Measurements from ENCODE around the gene UTP18. TPM values are rescaled to one million over a fixed set of nuclear protein-coding genes. Genes with fewer than 3 reads are reported as not detected.
"Not testable (repeated sequence)": the region's sequence is repeated elsewhere in the genome, so short reads cannot be mapped to it uniquely, and the experiment has no call there.

UTP18 gene
- total RNA-seq (2021; fragmentation: NEBNext Ultra II Directional; extraction: Animal tissue kit (Norgen Biotek cat#: 25700)) = 10 to 100 TPM; 24.7 to 38.5 (median 35.2) TPM
- long read RNA-seq, transcript UTP18-201 (14 exons, 1,894 nt) = major isoform, 50 of 64 reads
- long read RNA-seq, partial matches to known transcripts = 12 of 64 reads
- long read RNA-seq, other reads (novel, unspliced or antisense) = 2 of 64 reads

DNA sequence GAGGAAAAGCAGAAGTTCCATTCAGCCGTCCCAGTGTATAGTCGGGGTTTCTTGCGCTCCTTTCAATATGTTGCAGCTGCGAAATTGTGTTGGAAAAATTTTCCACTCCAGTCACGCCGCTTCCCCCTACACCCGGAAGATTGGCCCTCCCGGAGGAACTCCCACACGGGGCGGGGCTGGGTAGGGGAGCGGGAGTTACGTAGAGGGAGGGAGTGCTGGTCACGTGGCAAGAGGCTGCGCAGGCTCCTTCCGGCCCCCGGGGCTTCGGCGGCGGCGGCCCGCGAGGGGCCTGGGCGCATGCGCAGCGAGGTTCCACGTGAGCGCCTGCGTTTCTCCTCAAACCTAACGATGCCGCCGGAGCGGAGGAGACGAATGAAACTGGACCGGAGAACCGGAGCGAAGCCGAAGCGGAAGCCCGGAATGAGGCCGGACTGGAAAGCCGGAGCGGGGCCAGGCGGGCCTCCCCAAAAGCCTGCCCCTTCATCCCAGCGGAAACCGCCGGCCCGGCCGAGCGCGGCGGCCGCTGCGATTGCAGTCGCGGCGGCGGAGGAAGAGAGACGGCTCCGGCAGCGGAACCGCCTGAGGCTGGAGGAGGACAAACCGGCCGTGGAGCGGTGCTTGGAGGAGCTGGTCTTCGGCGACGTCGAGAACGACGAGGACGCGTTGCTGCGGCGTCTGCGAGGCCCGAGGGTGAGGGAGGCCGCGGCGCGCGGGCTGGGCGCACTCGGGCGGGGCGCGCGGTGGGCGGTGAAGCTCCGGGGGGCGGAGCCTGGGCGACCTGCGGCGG, at the start of gene UTP18:
Gene UTP18, plus strand, starts transcription at position 310 of the 787 bp plus-strand sequence. Its CDS starts 39 bp downstream, at position 349.
- H3K27ac Mint-ChIP-seq = peak within 1 kb of the TSS; percentile 99
- peak within 1 kb of the TSS; percentile 93 for H3K4me3 Mint-ChIP-seq
- peaks cover 67% of the 10 kb centered on the region for H3K4me1 Mint-ChIP-seq (ENCODE audit: low read depth)
- H3K27me3 Mint-ChIP-seq (ENCODE audit: insufficient read depth) = peaks cover 1% of the 10 kb centered on the region
- TF ChIP-seq, protein P1, sequence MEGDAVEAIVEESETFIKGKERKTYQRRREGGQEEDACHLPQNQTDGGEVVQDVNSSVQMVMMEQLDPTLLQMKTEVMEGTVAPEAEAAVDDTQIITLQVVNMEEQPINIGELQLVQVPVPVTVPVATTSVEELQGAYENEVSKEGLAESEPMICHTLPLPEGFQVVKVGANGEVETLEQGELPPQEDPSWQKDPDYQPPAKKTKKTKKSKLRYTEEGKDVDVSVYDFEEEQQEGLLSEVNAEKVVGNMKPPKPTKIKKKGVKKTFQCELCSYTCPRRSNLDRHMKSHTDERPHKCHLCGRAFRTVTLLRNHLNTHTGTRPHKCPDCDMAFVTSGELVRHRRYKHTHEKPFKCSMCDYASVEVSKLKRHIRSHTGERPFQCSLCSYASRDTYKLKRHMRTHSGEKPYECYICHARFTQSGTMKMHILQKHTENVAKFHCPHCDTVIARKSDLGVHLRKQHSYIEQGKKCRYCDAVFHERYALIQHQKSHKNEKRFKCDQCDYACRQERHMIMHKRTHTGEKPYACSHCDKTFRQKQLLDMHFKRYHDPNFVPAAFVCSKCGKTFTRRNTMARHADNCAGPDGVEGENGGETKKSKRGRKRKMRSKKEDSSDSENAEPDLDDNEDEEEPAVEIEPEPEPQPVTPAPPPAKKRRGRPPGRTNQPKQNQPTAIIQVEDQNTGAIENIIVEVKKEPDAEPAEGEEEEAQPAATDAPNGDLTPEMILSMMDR (IDR thresholded peaks at IDR 0.05) = no peak
- H3K36me3 Mint-ChIP-seq (ENCODE audit: low read depth) = peaks cover 34% of the 10 kb centered on the region
- DNase-seq = peak; percentile 95
- no peaks in the 10 kb centered on the region for H3K9me3 Mint-ChIP-seq

DNA sequence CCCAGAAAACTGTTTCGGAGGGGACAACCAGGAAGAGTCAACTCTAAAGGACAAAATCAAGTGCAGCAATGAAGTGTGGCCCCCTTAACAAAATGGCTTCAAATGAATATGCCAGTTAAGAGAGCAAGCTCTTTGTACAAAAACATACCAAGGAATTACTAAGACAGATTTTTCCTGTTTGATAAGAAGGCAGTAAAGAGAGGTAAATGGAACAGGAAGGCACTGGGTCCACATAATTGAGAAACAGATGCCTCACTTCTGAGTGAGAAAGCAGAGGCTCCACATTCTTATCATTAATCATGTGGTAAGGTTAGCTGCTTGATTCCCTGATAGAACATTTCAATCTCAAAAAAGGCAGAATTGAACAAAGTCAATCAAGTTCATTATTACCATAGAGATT, 45.4 kb upstream of the UTP18 start:
- DNase-seq = no peak
- Mint-ChIP-seq H3K4me3 (no peak overlapping the region), H3K27ac (no peak overlapping the region), H3K36me3 (ENCODE audit: low read depth) (peaks cover 11% of the 10 kb centered on the region), H3K4me1 (ENCODE audit: low read depth) (no peaks in the 10 kb centered on the region), H3K9me3 (no peaks in the 10 kb centered on the region), H3K27me3 (ENCODE audit: insufficient read depth) (no peaks in the 10 kb centered on the region)
- TF ChIP-seq, protein P1 (IDR thresholded peaks at IDR 0.05) = no peak

DNA sequence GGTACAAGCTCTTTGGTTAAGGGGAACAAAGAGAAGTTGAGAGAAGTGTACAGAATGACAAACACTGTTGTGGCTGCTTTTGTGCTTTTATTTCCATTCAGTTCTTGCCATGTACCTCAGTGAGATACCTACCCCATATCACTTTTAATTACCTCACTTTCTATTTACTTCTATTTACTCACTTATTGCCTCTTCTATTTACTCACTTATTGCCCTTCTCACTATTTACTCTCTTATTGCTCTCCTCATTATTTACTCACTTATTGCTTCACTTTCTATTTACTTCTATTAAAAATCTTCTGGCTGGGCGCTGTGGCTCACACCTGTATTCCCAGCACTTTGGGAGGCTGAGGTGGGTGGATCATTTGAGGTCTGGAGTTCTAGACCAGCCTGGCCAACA, 42.4 kb upstream of the UTP18 start:
- no peaks in the 10 kb centered on the region for H3K9me3 Mint-ChIP-seq
- TF ChIP-seq, protein P1 (IDR thresholded peaks at IDR 0.05) = no peak
- H3K27me3 Mint-ChIP-seq (ENCODE audit: insufficient read depth) = no peaks in the 10 kb centered on the region
- no peak overlapping the region for H3K4me3 Mint-ChIP-seq
- no peak for DNase-seq
- no peaks in the 10 kb centered on the region for H3K4me1 Mint-ChIP-seq (ENCODE audit: low read depth)
- H3K27ac Mint-ChIP-seq = no peak overlapping the region
- peaks cover 19% of the 10 kb centered on the region; the same call in 1 of the 2 replicates for H3K36me3 Mint-ChIP-seq (ENCODE audit: low read depth)

DNA sequence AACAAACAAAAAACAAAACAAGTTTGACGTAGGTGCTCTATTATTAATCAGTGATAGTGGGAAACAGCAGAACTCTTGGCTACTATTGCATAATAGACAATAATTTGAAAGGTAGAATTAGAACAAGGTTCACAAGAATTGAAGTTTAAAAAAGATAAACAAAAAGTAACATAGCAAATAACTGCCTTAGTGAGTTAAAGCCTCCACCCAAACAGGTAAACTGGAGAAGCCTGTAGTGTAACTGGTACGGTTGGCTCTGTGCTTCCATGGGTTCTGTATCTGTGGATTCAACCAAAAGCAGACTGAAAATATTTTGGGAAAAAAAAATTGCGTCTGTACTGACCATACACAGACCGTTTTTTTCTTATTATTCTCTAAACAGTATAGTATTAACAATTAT, 39.0 kb upstream of the UTP18 start:
- Mint-ChIP-seq H3K27me3 (ENCODE audit: insufficient read depth) (no peaks in the 10 kb centered on the region), H3K9me3 (no peaks in the 10 kb centered on the region), H3K4me3 (no peak overlapping the region), H3K36me3 (ENCODE audit: low read depth) (peaks cover 34% of the 10 kb centered on the region), H3K27ac (no peak overlapping the region), H3K4me1 (ENCODE audit: low read depth) (peaks cover 14% of the 10 kb centered on the region)
- TF ChIP-seq, protein P1 (IDR thresholded peaks at IDR 0.05) = no peak
- DNase-seq = no peak

DNA sequence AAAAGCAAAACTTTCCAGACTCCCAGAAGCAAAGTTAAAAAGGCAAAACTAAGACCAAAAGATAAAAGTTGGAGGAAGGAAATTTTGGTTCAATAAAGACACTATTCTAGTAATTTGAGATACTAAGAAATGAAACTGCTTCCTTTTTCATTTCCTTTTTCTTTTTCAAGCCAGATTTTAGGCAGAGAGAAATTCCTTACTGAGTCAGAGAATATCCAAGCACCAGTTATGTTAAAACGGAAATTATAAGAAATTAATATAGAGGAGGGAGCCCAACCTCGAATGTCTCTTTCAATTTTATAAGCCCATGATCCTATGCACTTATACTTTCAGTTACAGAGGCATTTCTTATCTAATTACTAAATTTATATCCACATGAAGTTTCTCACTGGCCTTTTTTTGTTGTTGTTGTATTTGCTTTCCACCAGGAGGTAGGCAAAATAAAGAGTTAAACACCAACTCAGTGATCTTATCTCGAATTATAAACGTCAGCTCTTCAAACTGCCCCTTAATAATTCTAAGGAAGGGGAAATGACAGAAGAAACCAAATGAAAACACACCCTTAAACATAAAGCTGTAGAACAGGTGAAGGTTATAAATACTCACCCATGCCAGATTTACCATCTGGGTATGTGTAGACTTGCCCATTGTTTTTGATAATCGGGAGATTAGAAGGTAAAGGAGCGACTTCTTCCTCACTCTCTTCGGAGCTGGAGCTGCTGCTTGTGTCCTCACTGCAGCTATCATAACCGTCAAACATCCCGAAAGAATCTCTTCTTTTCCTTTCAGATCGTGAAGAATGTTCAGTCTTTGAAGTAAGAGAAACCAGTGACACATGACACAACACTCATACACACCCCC, 35.7 kb upstream of the UTP18 start:
- peak overlapping the region; percentile 16; the same call in 1 of the 2 replicates for H3K27ac Mint-ChIP-seq
- no peaks in the 10 kb centered on the region for H3K9me3 Mint-ChIP-seq
- H3K4me3 Mint-ChIP-seq = no peak overlapping the region
- no peak for DNase-seq
- peaks cover 24% of the 10 kb centered on the region for H3K36me3 Mint-ChIP-seq (ENCODE audit: low read depth)
- no peaks in the 10 kb centered on the region; the same call in 1 of the 2 replicates for H3K27me3 Mint-ChIP-seq (ENCODE audit: insufficient read depth)
- TF ChIP-seq, protein P1 (IDR thresholded peaks at IDR 0.05) = peak; percentile 12; the same call in 1 of the 2 replicates
- H3K4me1 Mint-ChIP-seq (ENCODE audit: low read depth) = peaks cover 14% of the 10 kb centered on the region

DNA sequence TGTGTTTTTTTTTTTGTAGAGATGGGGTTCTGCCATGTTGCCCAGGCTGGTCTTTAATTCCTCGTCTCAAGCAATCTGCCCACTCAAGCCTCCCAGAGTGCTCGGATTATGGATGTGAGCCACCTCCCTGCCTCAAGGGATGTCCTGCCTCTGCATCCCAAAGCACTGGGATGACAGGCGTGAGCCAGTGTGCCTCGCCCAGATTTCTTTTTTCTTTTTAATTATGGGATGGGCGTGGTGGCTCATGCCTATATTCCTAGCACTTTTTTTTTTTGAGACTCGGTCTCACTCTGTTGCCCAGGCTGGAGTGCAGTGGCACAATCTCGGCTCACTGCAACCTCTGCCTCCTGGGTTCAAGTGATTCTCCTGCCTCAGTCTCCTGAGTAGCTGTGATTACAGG, 34.8 kb upstream of the UTP18 start:
- H3K27ac Mint-ChIP-seq = not testable (repeated sequence)

More for the DNA sequence above, 34.8 kb upstream of the UTP18 start:
- DNase-seq; H3K4me3 Mint-ChIP-seq; H3K9me3 Mint-ChIP-seq; H3K27me3 Mint-ChIP-seq (ENCODE audit: insufficient read depth): not testable (repeated sequence)
- H3K4me1 Mint-ChIP-seq (ENCODE audit: low read depth) = peaks cover 21% of the 10 kb centered on the region
- peaks cover 18% of the 10 kb centered on the region for H3K36me3 Mint-ChIP-seq (ENCODE audit: low read depth)

Data from HFFc6 (cell line).